HepG2 (cell line): ENCODE data around the gene VDAC1. TPM values are rescaled to one million over a fixed set of nuclear protein-coding genes. Genes with fewer than 3 reads are reported as not detected.

Experiments
- FOXK1 ChIP-seq: sonication (generic); formaldehyde crosslinking; IDR thresholded peaks from 2 replicates; pipeline ENCODE4 v1.4.0; 2020; ENCODE audit warnings: low read depth, missing genetic modification reagents, borderline replicate concordance
- GATAD1 ChIP-seq: IDR thresholded peaks from 2 replicates; pipeline ENCODE4 v1.6.1; 2016; ENCODE audit warnings: missing genetic modification reagents, missing compliant biosample characterization
- HDAC1 ChIP-seq: sonication (generic); formaldehyde crosslinking; IDR thresholded peaks from 2 replicates; pipeline ENCODE4 v1.5.1; 2020; ENCODE audit warnings: mild to moderate bottlenecking, missing genetic modification reagents
- HMG20B ChIP-seq: conservative IDR thresholded peaks from 2 replicates; pipeline ENCODE4 v1.6.1; 2016; ENCODE audit warnings: missing genetic modification reagents, missing compliant biosample characterization
- KDM6A ChIP-seq: IDR thresholded peaks from 2 replicates; pipeline ENCODE4 v1.6.1; 2016; ENCODE audit warnings: low read depth
- MAX ChIP-seq: IDR thresholded peaks from 2 replicates; pipeline ENCODE4 v1.6.1; 2012; ENCODE audit warnings: inconsistent platforms
- NR2F6 ChIP-seq, 2 experiments: IDR thresholded peaks; 2 replicates each; pipeline ENCODE4 v1.6.1; 2016; ENCODE audit warnings: antibody characterized with exemption in 1 of 2, mild to moderate bottlenecking in 1 of 2
- PHF21A ChIP-seq: sonication (generic); formaldehyde crosslinking; IDR thresholded peaks from 2 replicates; pipeline ENCODE4 v1.5.0; 2020; ENCODE audit warnings: mild to moderate bottlenecking, missing genetic modification reagents
- RARA ChIP-seq: IDR thresholded peaks from 2 replicates; pipeline ENCODE4 v1.6.1; 2016; ENCODE audit warnings: missing genetic modification reagents, missing compliant biosample characterization
- RFX3 ChIP-seq: IDR thresholded peaks from 2 replicates; pipeline ENCODE4 v1.6.1; 2016; ENCODE audit warnings: missing biosample characterization, missing genetic modification reagents
- SKIL ChIP-seq: sonication (generic); formaldehyde crosslinking; IDR thresholded peaks from 2 replicates; pipeline ENCODE4 v1.8.0; 2022; ENCODE audit warnings: missing genetic modification reagents, mild to moderate bottlenecking, moderate library complexity, borderline replicate concordance
- SOX5 ChIP-seq: IDR thresholded peaks from 2 replicates; pipeline ENCODE4 v1.6.1; 2016; ENCODE audit warnings: borderline replicate concordance
- YEATS2 ChIP-seq: sonication (generic); formaldehyde crosslinking; IDR thresholded peaks from 2 replicates; pipeline ENCODE4 v1.4.0; 2020; ENCODE audit warnings: missing genetic modification reagents, borderline replicate concordance
- ZBTB42 ChIP-seq: sonication (generic); formaldehyde crosslinking; IDR thresholded peaks from 2 replicates; pipeline ENCODE4 v1.5.0; 2020; ENCODE audit warnings: mild to moderate bottlenecking, missing genetic modification reagents
- ZBTB7B ChIP-seq: sonication (generic); formaldehyde crosslinking; IDR thresholded peaks from 2 replicates; pipeline ENCODE4 v1.4.0; 2020; ENCODE audit warnings: missing genetic modification reagents
- ZEB1 ChIP-seq: IDR thresholded peaks from 2 replicates; pipeline ENCODE4 v1.6.1; 2012; ENCODE audit warnings: mild to moderate bottlenecking, low read depth, inconsistent platforms; ENCODE audit not compliant: insufficient replicate concordance
- ZFP1 ChIP-seq: IDR thresholded peaks from 2 replicates; pipeline ENCODE4 v1.6.1; 2016
- ZFX ChIP-seq: sonication (generic); formaldehyde crosslinking; IDR thresholded peaks from 2 replicates; pipeline ENCODE4 v1.4.0; 2020; ENCODE audit warnings: mild to moderate bottlenecking, low read depth, missing genetic modification reagents, moderate library complexity
- ZNF142 ChIP-seq: sonication (generic); formaldehyde crosslinking; IDR thresholded peaks from 2 replicates; pipeline ENCODE4 v1.4.0; 2020; ENCODE audit warnings: missing genetic modification reagents
- ZNF160 ChIP-seq: sonication (generic); formaldehyde crosslinking; IDR thresholded peaks from 2 replicates; pipeline ENCODE4 v1.8.0; 2022; ENCODE audit warnings: mild to moderate bottlenecking, inconsistent platforms, missing genetic modification reagents
- ZNF468 ChIP-seq: sonication (generic); formaldehyde crosslinking; IDR thresholded peaks from 2 replicates; pipeline ENCODE4 v1.8.0; 2022; ENCODE audit warnings: mild to moderate bottlenecking, moderate library complexity, missing genetic modification reagents
- ZNF580 ChIP-seq: IDR thresholded peaks from 2 replicates; pipeline ENCODE4 v1.6.1; 2016; ENCODE audit warnings: low read depth, borderline replicate concordance
- ZNF614 ChIP-seq: IDR thresholded peaks from 2 replicates; pipeline ENCODE4 v1.6.1; 2018; ENCODE audit warnings: missing biosample characterization, missing genetic modification reagents, inconsistent platforms, borderline replicate concordance
- polyA plus RNA-seq, 8 experiments: library from polyadenylated mRNA; depleted of rRNA in 3 of 8; stranded (reverse) in 7 of 8; unstranded in 1 of 8; fragments of >200 nt; fragmentation: Illumina TruSeq in 4 of 8; extraction: Trizol in 4 of 8; gene quantifications; 2 replicates each; pipeline versions ENCODE4 v1.2.1 to v1.2.3, GENCODE V29; 2011 to 2016; ENCODE audit warnings: low read depth in 4 of 8, missing spikeins in 1 of 8, mixed read lengths in 1 of 8; ENCODE audit not compliant: insufficient read depth in 1 of 8
- total RNA-seq, 5 experiments: library from RNA; depleted of rRNA; stranded (reverse); fragments of >200 nt; fragmentation: Illumina TruSeq; extraction: Trizol; gene quantifications; 2 replicates each; pipeline ENCODE4 v1.2.3, GENCODE V29; 2016; ENCODE audit warnings: low read depth in 1 of 5

The VDAC1 gene
- total and polyA plus RNA-seq, 2 of the 13 experiments (the other 11 are each of a cell fraction or from before 2014, with no cell fraction given): 112 to 380 TPM

- TF ChIP-seq ZNF614 (CRISPR knock-in tag) (no peak), ZBTB42 (no peak), KDM6A (CRISPR knock-in tag) (peak; percentile 91), HMG20B (CRISPR knock-in tag) (no peak), ZNF142 (CRISPR knock-in tag) (no peak), SOX5 (peak; percentile 55; the same call in 1 of the 2 replicates), HDAC1 (0 out of 2 replicates have a peak, but pooled peaks have one; percentile 10), ZNF160 (0 out of 2 replicates have a peak, but pooled peaks have one; percentile 37), PHF21A (CRISPR knock-in tag) (peak; percentile 41; the same call in 1 of the 2 replicates), RARA (CRISPR knock-in tag) (peak; percentile 60; the same call in 1 of the 2 replicates), RFX3 (CRISPR knock-in tag) (no peak), ZBTB7B (0 out of 2 replicates have a peak, but pooled peaks have one; percentile 34), NR2F6 (IDR thresholded peaks at IDR 0.05) (peak; percentile 44; the same call in 1 of the 2 replicates), NR2F6 (CRISPR knock-in tag; IDR thresholded peaks at IDR 0.05) (peak; percentile 61; the same call in 1 of the 2 replicates), ZNF468 (CRISPR knock-in tag) (no peak), SKIL (CRISPR knock-in tag) (no peak), ZFX (CRISPR knock-in tag) (peak; percentile 45; the same call in 1 of the 2 replicates), ZFP1 (CRISPR knock-in tag) (no peak), YEATS2 (CRISPR knock-in tag) (peak; percentile 31; the same call in 1 of the 2 replicates), ZNF580 (peak; percentile 45; the same call in 1 of the 2 replicates), ZEB1 (peak; percentile 52), GATAD1 (CRISPR knock-in tag) (peak; percentile 40; the same call in 1 of the 2 replicates), MAX (peak; percentile 19; the same call in 1 of the 2 replicates), FOXK1 (CRISPR knock-in tag) (peak; percentile 42; the same call in 1 of the 2 replicates)
Measured at GRCh38 chr5:134038138-134038537, 33.4 kb upstream of the VDAC1 start (continued).
